ENCODE measurements around the gene NFX1.

- TF ChIP-seq CTCF (IDR thresholded peaks at IDR 0.05): no peak
- no peak for TF ChIP-seq EP300 (IDR thresholded peaks at IDR 0.05; ENCODE audit: low read depth)
- no peak for TF ChIP-seq POLR2A (IDR thresholded peaks at IDR 0.05)
Measured at GRCh38 chr9:33380390-33381094, 90.2 kb downstream of the NFX1 start.

All from transverse colon (tissue), 3 donors.